HG02642 (cell line): ENCODE results near the gene RPTOR.

ENCODE experiments used
- ATAC-seq: cut with Tn5 transposase; IDR thresholded peaks from one replicate; pipeline ENCODE4 v1.9.1; 2021; ENCODE audit warnings: mild to moderate bottlenecking; ENCODE audit not compliant: unreplicated experiment, poor library complexity

Gene RPTOR

DNA sequence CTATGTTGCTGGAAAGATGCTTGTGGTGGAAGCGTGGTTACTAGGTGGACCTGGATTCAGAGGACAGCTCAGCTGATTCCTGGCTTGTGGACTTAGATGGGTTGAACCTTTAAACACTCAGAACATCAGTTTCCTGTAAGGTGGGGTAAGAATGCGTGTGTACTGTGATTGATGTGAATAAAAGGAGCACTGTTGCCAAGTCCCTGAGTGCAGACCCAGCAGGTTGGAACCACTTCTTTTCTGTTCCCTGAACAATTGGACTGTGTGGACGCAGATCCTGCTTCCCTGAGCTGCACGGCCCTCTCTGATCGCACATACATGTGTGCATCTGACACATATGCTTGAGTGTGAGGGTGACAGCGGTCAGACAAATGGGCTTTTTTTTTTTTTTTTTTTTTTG lies 37.5 kb downstream of the RPTOR start:
- no peak for ATAC-seq

DNA sequence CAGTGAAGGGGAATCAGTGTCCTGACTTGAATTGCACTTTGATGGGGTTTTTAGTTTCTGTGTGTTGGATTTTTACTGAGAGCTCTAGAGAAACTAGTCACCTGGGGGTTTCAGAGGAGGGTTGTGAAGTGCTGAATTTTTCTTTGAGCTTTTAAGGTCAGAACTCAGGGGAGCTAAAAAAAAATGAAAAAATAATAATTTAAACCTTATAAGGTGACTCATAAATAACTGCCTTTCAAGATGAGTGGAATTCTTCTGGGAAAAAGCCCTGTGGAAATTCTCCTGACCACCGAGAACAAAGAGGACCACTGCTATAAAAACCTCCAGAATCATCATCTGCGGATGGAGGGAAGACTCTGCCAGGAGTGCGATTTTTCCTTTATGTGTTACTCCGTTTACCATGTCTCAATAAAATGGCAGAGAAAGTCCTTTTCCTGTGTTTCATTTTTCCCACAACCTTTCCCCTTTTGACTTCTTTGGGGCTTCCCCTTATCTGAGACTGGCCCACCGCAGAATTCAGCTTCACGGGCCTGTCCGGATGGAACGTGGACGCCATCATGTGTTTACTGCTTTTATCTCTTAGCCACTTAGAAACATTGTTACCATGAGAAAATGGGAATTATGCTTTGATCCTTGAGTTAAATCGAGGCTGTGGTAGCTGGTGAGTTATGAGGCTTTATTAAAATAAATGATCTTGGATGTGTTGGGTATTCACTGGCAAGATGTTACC lies 39.7 kb downstream of the RPTOR start:
- ATAC-seq = no peak

DNA sequence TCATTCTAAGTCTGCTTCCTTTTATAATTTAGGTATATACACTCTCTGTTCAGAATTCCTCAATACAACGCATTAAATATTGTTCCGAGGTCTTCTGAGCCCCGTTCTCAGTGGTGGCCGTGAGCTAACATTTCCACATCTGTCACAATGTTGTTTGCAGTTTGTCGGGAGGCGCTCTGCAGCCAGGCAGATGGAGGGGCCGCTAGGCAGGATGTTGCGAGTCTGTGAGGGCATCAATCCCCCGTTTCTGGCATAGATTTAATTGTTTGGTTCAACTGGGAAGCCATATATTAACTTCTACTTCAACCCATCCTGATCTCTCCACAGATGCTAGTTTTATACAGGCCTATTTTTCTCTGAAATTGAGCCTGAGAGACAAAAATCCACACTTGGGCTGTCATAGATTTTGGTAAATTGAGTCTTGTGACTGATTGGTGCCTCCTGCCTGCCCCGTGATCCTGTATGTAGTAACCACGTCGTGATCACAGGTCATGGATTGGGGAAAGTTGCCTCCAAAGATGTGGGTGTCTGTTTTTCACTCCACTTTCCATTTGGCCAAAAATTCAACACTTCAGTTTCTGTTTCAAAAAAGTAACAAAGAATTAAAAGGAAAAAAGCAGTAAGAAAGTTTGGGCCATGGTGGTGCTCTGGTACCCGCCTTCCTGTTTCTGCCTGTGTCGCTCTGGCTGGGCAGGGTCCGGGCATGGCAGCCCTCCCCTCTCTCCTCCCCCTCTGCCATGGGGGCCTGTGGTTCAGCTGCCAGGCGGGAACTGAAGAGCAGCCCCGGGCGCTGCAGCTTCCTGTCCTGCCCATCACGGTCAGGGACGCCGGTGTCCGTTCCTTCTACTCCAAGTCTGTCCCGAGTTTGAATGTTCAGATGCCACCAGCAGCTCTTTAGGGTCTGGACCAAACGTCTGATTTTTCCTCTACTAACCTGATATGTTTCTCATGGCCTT lies 41.5 kb downstream of the RPTOR start:
- ATAC-seq = no peak

DNA sequence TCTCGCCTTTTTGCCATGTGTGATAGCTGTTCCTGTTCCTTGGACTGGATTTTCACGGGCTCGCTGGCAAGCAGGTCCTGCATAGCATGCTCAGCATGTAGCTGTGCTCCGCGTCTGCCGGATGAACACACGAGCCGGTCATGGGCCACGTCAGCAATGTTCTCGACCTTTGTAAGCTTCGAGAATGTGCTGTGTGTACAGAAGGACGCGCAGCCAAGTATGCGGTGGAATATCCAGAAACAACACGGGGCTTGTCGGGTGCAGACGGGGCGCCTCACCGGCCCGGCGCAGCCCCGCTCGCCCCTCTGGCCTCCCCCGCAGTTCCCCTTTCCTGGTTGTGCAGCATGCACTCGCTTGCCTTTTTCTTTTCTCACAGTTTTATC lies 42.2 kb downstream of the RPTOR start:
- ATAC-seq = no peak

DNA sequence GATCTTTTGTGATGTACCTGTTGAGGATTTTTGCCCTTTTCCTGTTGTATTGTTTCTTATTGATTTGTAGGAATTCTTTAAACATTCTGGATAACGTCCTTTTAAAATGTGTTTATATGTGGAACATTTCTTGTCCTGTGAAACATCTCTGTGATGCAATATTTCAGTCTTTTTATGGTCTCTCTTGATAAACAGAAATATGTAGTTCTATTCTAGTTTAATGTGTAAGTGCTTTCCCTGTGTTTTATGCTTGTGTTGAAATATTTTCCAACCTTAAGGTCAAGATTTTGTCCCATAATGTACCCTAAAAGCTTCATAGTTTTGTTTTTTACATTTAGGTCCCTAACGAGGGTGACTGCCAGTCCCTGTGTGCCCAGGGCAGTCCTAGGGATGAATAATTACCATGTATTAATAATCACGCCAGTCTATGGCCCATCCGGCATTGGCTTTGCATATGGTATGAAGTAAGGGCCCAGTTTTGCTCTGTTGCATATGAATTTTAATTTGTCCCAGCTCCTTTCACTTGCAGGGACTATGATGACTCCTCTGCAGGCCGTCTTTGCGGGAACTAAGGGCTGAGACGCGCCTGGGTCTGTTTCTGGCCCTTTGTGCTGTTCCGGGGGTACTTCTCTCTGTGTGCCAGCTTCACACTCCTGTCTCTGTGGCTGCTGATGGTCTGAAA lies 44.2 kb downstream of the RPTOR start:
- no peak for ATAC-seq

- no peak for ATAC-seq
These were observed 47.1 kb downstream of the RPTOR start for GRCh38 chr17:80591788-80592187.

GRCh38 chr17:80592243-80592642 lies 47.6 kb downstream of the RPTOR start:
- ATAC-seq = no peak

DNA sequence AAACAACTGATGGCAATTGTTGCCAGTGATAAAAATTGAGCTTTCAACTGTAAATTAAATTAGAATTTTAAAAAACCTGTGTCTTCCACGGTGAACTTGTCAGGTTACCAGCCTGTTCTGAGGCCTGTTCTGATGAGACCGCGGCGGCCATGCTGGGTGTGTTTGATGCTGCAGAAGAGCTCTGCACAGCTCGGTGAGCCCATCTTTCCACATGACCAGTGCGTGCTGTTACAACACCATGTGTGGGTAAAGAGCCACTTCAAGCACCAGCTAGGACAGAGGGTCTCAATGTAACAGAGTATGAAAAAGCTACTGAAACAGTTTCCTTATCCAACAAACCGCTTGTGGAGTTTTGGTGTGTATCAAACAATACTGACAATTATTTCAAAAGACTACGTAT lies 48.5 kb downstream of the RPTOR start:
- ATAC-seq = no peak

GRCh38 chr17:80594431-80595269 lies 50.0 kb downstream of the RPTOR start:
- no peak for ATAC-seq

GRCh38 chr17:80596760-80597608 lies 52.3 kb downstream of the RPTOR start:
- no peak for ATAC-seq

GRCh38 chr17:80598813-80599545 lies 54.3 kb downstream of the RPTOR start:
- no peak for ATAC-seq

GRCh38 chr17:80599546-80600305 lies 55.1 kb downstream of the RPTOR start:
- no peak for ATAC-seq

- ATAC-seq = no peak
These were observed 56.5 kb downstream of the RPTOR start for GRCh38 chr17:80601146-80601545.

- ATAC-seq = no peak
These were observed 58.8 kb downstream of the RPTOR start for GRCh38 chr17:80603396-80603795.

DNA sequence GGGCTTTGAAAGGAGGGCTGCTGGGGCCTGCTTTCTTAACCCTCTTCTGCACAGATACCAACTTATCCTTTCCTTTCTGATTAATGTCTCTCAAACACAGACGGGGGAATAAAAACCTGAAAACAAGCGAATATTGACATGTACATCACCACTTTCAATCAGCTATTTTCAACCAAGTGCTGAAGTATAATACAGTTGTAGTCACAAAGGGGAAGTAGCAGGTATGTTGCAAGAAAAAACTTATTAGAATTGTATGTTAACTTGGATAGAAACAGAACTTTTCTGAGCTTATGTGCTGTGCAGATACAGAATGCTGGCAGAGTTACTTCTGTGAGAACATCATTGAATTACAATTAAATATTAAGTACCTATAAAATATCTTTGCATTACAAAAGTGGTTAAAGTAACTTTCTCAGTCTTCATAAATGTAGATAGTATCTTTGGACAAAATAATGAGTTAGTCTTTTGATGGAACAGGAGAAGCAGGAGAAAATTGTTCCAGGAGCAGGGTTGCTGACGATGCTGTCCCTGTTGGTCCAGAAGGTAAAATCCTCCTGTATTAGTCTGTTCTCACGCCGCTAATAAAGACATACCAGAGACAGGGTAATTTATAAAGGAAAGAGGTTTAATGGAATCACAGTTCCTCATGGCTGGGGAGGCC lies 59.5 kb downstream of the RPTOR start:
- no peak for ATAC-seq

DNA sequence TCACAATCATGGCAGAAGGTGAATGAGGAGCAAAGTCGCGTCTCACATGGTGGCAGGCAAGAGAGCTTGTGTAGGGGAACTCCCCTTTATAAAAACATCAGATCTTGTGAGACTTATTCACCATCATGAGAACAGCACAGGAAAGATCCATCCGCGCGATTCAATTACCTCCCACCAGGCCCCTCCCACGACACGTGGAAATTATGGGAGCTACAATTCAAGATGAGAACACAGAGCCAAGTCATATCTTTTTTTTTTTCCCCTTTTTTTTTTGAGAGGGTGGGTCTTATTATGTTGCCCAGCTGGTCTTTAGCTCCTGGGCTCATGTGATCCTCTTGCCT lies 60.0 kb downstream of the RPTOR start:
- no peak for ATAC-seq

DNA sequence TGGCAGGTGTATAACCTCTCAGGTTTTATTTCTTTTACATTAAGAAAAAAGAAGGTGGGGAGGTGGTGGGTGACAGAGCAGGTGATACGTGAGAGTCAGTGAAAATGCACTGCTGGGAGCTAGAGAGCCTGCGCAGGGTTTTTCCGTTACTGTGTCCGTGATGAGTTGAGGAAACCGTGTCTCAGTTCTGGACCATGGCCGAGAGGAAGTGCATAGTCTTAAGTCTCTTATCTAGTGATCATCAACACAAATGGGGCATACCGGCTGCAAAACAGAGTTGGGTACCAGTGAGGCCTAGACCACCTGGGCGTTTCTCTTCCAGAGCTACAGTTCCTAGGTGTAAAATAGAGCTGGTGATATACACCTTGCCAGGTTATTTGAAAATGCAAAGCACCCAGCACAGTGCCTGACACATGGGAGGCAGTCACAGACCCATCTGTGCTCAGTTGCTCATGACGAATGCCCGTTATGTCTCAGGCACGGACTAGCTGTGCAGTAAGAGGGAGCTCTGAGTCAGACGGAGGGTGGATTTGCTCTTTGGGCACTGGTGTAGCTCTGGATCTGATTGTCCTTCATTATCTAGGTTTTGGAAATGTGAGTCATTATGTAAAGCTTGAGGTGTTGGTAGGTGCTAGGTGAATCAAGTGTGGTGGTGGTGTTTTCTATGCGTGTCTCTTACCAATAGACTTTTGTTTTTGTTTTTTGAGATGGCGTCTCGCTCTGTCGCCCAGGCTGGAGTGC lies 60.9 kb downstream of the RPTOR start:
- peak; percentile 75 for ATAC-seq
